ENCODE data around the gene PLEKHN1.
A peak's percentile ranks its signal among the peaks of the same experiment; 100 is the strongest.

PLEKHN1 gene

GRCh38 chr1:951364-951763 lies 14.9 kb upstream of the PLEKHN1 start:
- TF ChIP-seq, protein P1, sequence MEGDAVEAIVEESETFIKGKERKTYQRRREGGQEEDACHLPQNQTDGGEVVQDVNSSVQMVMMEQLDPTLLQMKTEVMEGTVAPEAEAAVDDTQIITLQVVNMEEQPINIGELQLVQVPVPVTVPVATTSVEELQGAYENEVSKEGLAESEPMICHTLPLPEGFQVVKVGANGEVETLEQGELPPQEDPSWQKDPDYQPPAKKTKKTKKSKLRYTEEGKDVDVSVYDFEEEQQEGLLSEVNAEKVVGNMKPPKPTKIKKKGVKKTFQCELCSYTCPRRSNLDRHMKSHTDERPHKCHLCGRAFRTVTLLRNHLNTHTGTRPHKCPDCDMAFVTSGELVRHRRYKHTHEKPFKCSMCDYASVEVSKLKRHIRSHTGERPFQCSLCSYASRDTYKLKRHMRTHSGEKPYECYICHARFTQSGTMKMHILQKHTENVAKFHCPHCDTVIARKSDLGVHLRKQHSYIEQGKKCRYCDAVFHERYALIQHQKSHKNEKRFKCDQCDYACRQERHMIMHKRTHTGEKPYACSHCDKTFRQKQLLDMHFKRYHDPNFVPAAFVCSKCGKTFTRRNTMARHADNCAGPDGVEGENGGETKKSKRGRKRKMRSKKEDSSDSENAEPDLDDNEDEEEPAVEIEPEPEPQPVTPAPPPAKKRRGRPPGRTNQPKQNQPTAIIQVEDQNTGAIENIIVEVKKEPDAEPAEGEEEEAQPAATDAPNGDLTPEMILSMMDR (IDR thresholded peaks at IDR 0.05), result peak; percentile 28
- H3K27ac Mint-ChIP-seq, result no peak overlapping the region
- H3K27me3 Mint-ChIP-seq (ENCODE audit: low read depth, poor library complexity), result no peaks in the 10 kb centered on the region
- DNase-seq, result no peak
- H3K9me3 Mint-ChIP-seq, result no peaks in the 10 kb centered on the region
- H3K4me3 Mint-ChIP-seq, result no peak overlapping the region
- peaks cover 5% of the 10 kb centered on the region for H3K4me1 Mint-ChIP-seq
- peaks cover 50% of the 10 kb centered on the region for H3K36me3 Mint-ChIP-seq (ENCODE audit: low read depth)

DNA sequence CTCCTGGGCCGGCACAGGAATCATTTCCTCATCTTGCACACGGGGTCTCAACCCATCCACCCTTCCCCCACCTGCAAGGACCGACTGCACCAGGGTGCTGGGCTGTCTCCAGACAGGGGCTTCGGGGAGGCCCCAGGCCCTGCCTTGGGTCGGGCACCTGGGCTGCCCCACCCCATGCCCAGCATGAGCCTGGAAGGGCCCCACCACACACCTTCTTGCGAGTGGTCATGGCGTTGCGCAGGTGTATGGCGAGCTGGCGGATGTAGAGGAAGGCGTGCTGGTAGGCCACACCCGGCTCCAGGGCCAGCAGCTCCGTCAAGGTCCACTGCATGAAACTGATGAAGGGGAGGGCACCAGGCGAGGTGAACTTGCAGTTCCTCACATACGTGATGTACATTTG lies 14.1 kb upstream of the PLEKHN1 start:
- Mint-ChIP-seq H3K4me3 (no peak overlapping the region), H3K27me3 (ENCODE audit: low read depth, poor library complexity) (no peaks in the 10 kb centered on the region), H3K36me3 (ENCODE audit: low read depth) (peaks cover 46% of the 10 kb centered on the region), H3K4me1 (peaks cover 5% of the 10 kb centered on the region), H3K9me3 (no peaks in the 10 kb centered on the region), H3K27ac (no peak overlapping the region)
- DNase-seq, result no peak
- TF ChIP-seq, protein P1 (IDR thresholded peaks at IDR 0.05), result no peak

DNA sequence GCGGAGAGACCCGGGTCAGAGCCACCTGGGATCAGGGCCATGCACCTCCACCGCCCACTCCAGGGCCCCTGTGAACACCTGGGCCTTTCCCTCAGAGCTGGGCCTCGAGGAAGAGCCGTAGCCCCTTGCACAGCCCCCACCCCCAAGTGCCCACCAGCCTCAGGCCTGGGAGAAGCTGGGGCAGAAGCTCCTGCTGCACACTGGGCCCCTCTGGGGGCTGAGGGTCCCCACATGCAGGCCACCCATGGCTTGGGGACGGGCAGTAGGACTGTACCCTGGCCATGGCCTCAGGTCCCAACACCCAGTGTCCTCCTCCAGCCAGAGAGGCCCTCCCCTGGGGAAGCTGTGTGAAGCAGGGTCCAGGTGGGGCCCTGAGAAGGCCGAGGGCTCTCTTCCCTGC lies 13.7 kb upstream of the PLEKHN1 start:
- Mint-ChIP-seq H3K9me3 (no peaks in the 10 kb centered on the region), H3K27ac (no peak overlapping the region), H3K4me1 (peaks cover 9% of the 10 kb centered on the region), H3K27me3 (ENCODE audit: low read depth, poor library complexity) (no peaks in the 10 kb centered on the region), H3K36me3 (ENCODE audit: low read depth) (peaks cover 47% of the 10 kb centered on the region), H3K4me3 (no peak overlapping the region)
- TF ChIP-seq, protein P1 (IDR thresholded peaks at IDR 0.05), result no peak
- DNase-seq, result no peak

GRCh38 chr1:953524-954320 lies 12.6 kb upstream of the PLEKHN1 start:
- TF ChIP-seq, protein P1 (IDR thresholded peaks at IDR 0.05), result no peak
- Mint-ChIP-seq H3K4me3 (no peak overlapping the region), H3K4me1 (peaks cover 20% of the 10 kb centered on the region), H3K27ac (no peak overlapping the region), H3K27me3 (ENCODE audit: low read depth, poor library complexity) (peaks cover 3% of the 10 kb centered on the region), H3K9me3 (no peaks in the 10 kb centered on the region), H3K36me3 (ENCODE audit: low read depth) (peaks cover 48% of the 10 kb centered on the region)
- no peak for DNase-seq

DNA sequence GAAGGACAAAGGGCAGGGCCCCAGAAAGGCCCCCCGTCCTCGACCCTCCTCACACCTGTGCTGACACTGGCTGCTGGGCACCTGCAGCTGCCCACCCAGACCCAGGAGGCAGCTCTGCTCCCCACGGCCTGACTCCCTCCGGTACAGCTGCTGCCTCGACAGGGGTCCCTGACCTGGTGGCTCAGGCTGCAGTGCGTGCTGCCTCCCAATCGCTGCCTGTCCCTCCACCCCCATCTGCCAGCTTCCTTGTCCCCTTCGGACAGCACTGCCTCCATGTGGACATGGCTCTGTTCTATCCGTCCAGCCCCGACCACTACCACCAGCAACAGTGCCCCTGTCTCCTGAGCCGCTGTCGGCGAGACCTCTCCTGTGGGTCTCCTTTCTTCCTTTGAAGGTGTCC lies 11.4 kb upstream of the PLEKHN1 start:
- H3K4me3 Mint-ChIP-seq, result no peak overlapping the region
- TF ChIP-seq, protein P1 (IDR thresholded peaks at IDR 0.05), result no peak
- H3K27ac Mint-ChIP-seq, result no peak overlapping the region
- no peak for DNase-seq
- peaks cover 37% of the 10 kb centered on the region for H3K36me3 Mint-ChIP-seq (ENCODE audit: low read depth)
- H3K9me3 Mint-ChIP-seq, result no peaks in the 10 kb centered on the region
- H3K4me1 Mint-ChIP-seq, result peaks cover 21% of the 10 kb centered on the region
- H3K27me3 Mint-ChIP-seq (ENCODE audit: low read depth, poor library complexity), result peaks cover 10% of the 10 kb centered on the region

DNA sequence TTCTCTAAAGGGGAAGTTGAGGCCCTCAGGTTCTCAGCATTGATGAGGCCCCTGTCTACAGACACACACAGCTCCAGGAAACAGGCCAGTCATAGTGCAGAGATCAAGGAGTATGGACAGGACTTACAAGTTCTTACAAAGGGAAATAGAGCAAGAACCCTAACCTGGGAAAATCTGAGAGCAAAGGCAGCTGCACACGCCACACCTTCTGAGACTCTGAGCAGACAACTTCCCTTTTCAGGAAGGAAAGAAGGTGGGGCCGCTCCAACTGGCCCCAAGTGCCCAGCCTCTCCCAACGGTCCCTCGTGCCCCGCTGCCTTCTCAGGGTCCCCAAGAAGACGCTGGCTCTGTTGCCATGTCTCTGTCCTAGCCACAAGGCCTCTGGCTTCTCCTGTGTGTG lies 10.8 kb upstream of the PLEKHN1 start:
- H3K4me1 Mint-ChIP-seq, result peaks cover 21% of the 10 kb centered on the region
- H3K27me3 Mint-ChIP-seq (ENCODE audit: low read depth, poor library complexity), result peaks cover 15% of the 10 kb centered on the region
- no peaks in the 10 kb centered on the region for H3K9me3 Mint-ChIP-seq
- H3K27ac Mint-ChIP-seq, result no peak overlapping the region
- DNase-seq, result no peak
- TF ChIP-seq, protein P1 (IDR thresholded peaks at IDR 0.05), result no peak
- H3K36me3 Mint-ChIP-seq (ENCODE audit: low read depth), result peaks cover 32% of the 10 kb centered on the region
- H3K4me3 Mint-ChIP-seq, result no peak overlapping the region

Data from nephron progenitor cell (in vitro differentiated cells).